ENCODE results near the gene TRIM40.

Gene TRIM40

GRCh38 chr6:30135757-30136156, at the start of gene TRIM40:
Gene TRIM40, plus strand, starts transcription at chr6:30136140. Its CDS starts 897 bp downstream, at chr6:30137037.
- no peak for DNase-seq

GRCh38 chr6:30087876-30088275, 48.1 kb upstream of the TRIM40 start:
- no peak for DNase-seq

GRCh38 chr6:30091577-30092381, 44.2 kb upstream of the TRIM40 start:
- DNase-seq, result no peak

- no peak for DNase-seq
Measured at GRCh38 chr6:30092852-30093543, 42.9 kb upstream of the TRIM40 start.

- no peak for DNase-seq
Measured at GRCh38 chr6:30093951-30094661, 41.8 kb upstream of the TRIM40 start.

GRCh38 chr6:30096829-30097228, 39.1 kb upstream of the TRIM40 start:
- DNase-seq, result no peak

- DNase-seq, result no peak
Measured at GRCh38 chr6:30097902-30098768, 37.8 kb upstream of the TRIM40 start.

GRCh38 chr6:30100154-30100553, 35.8 kb upstream of the TRIM40 start:
- no peak for DNase-seq

GRCh38 chr6:30100585-30101443, 35.1 kb upstream of the TRIM40 start:
- DNase-seq, result no peak

- peak; percentile 74 for DNase-seq
Measured at GRCh38 chr6:30101444-30102413, 34.2 kb upstream of the TRIM40 start.

GRCh38 chr6:30102414-30102969, 33.4 kb upstream of the TRIM40 start:
- DNase-seq, result no peak

- peak; percentile 88 for DNase-seq
Measured at GRCh38 chr6:30102970-30103871, 32.7 kb upstream of the TRIM40 start.

GRCh38 chr6:30103872-30104179, 32.1 kb upstream of the TRIM40 start:
- no peak for DNase-seq

GRCh38 chr6:30104661-30105060, 31.3 kb upstream of the TRIM40 start:
- DNase-seq, result no peak

GRCh38 chr6:30111266-30111856, 24.6 kb upstream of the TRIM40 start:
- DNase-seq, result no peak

GRCh38 chr6:30112402-30112994, 23.4 kb upstream of the TRIM40 start:
- no peak for DNase-seq

- no peak for DNase-seq
Measured at GRCh38 chr6:30113003-30113759, 22.8 kb upstream of the TRIM40 start, which contains the start of gene TRIM31. Gene TRIM31, minus strand, starts transcription at chr6:30113090. Its CDS starts 285 bp downstream, at chr6:30112805.

Measured in CD4-positive, alpha-beta T cell treated with Interleukin-10 for 1 hour (primary cell).